HG03558 (cell line): Measurements from ENCODE around the gene DPEP2NB.

Source experiments
- ATAC-seq: cut with Tn5 transposase; IDR thresholded peaks from one replicate; pipeline ENCODE4 v1.9.1; 2021; ENCODE audit warnings: moderate number of reproducible peaks; ENCODE audit not compliant: unreplicated experiment; ENCODE audit errors: extremely low read depth

DPEP2NB gene

GRCh38 chr16:67965668-67966548, 49.8 kb downstream of the DPEP2NB start:
- no peak for ATAC-seq

- no peak for ATAC-seq
Observed at GRCh38 chr16:67964477-67965131, 51.1 kb downstream of the DPEP2NB start.

GRCh38 chr16:67963662-67964321, 51.9 kb downstream of the DPEP2NB start:
- no peak for ATAC-seq
